SK-N-SH (cell line): ENCODE results near the gene PCP4. TPM values are rescaled to one million over a fixed set of nuclear protein-coding genes. Genes with fewer than 3 reads are reported as not detected.

Experiments
- CTCF ChIA-PET: fragments of 300-600, 350-600 bp; formaldehyde crosslinking; extraction: SDS; loops from one replicate; lab custom pipeline; 2021; lab: Yijun Ruan, JAX
- POLR2A ChIA-PET: fragments of 350-600 bp; sonication (Branson Sonifier 250); formaldehyde crosslinking; extraction: SDS; loops from one replicate; lab custom pipeline; 2020; ENCODE audit warnings: antibody characterized with exemption, inconsistent platforms; lab: Yijun Ruan, JAX
- DNase-seq: peaks from one replicate; pipeline ENCODE4 v3.0.0; 2012
- H2AFZ ChIP-seq: fragments of 200-600 bp; sonication (generic); 2 replicates; pipeline ENCODE4 v1.8.1; 2016; ENCODE audit warnings: antibody characterized with exemption, mild to moderate bottlenecking, low read depth
- H3F3A ChIP-seq: fragments of 200-600 bp; sonication (generic); replicated peaks from 2 replicates; pipeline ENCODE3; 2016; ENCODE audit warnings: antibody characterized with exemption, mild to moderate bottlenecking; ENCODE audit not compliant: insufficient read depth
- H3K27ac ChIP-seq, 2 experiments: fragments of 200-500 bp in 1 of 2; fragments of 200-600 bp in 1 of 2; sonication (Bioruptor generic) in 1 of 2; sonication (generic), shearing (Covaris generic) in 1 of 2; 2 replicates each; pipeline versions ENCODE4 v1.5.1 to v1.6.1; 2014 to 2016; ENCODE audit warnings: low read depth in 2 of 2, inconsistent platforms in 1 of 2, low read length in 1 of 2, mild to moderate bottlenecking in 1 of 2, mixed read lengths in 1 of 2
- H3K27me3 ChIP-seq: fragments of 200-600 bp; sonication (generic), shearing (Covaris generic); 2 replicates; pipeline ENCODE4 v1.6.1; 2016; ENCODE audit warnings: mixed run types; ENCODE audit not compliant: insufficient read depth
- H3K36me3 ChIP-seq, 2 experiments: fragments of 200-500 bp in 1 of 2; fragments of 200-600 bp in 1 of 2; sonication (Bioruptor generic) in 1 of 2; sonication (generic) in 1 of 2; replicated peaks in 1 of 2; 2 replicates each; pipeline versions ENCODE3 to v1.5.1; 2014 to 2016; ENCODE audit warnings: low read length in 1 of 2, mild to moderate bottlenecking in 1 of 2; ENCODE audit not compliant: insufficient read depth in 2 of 2, control insufficient read depth in 1 of 2
- H3K4me1 ChIP-seq, 2 experiments: fragments of 200-500 bp in 1 of 2; fragments of 200-600 bp in 1 of 2; sonication (Bioruptor generic) in 1 of 2; sonication (generic), shearing (Covaris generic) in 1 of 2; 2 replicates each; pipeline versions ENCODE4 v1.5.1 to v1.6.1; 2014 to 2016; ENCODE audit warnings: low read depth in 1 of 2, low read length in 1 of 2, mixed run types in 1 of 2; ENCODE audit not compliant: insufficient read depth in 2 of 2, control insufficient read depth in 1 of 2
- H3K4me2 ChIP-seq: fragments of 200-600 bp; sonication (generic), shearing (Covaris generic); 2 replicates; pipeline ENCODE4 v1.6.1; 2017; ENCODE audit warnings: mixed run types
- H3K4me3 ChIP-seq, 2 experiments: fragments of 200-500 bp in 1 of 2; fragments of 200-600 bp in 1 of 2; sonication (Bioruptor generic) in 1 of 2; sonication (generic), shearing (Covaris generic) in 1 of 2; 2 replicates each; pipeline versions ENCODE4 v1.5.1 to v1.8.1; 2014 to 2016; ENCODE audit warnings: low read depth in 2 of 2, inconsistent platforms in 1 of 2, low read length in 1 of 2, mild to moderate bottlenecking in 1 of 2, mixed read lengths in 1 of 2, moderate library complexity in 1 of 2
- H3K79me2 ChIP-seq: fragments of 200-600 bp; sonication (generic); 2 replicates; pipeline ENCODE4 v1.8.1; 2017; ENCODE audit warnings: mild to moderate bottlenecking; ENCODE audit not compliant: insufficient read depth
- H3K9ac ChIP-seq: fragments of 200-600 bp; sonication (generic); 2 replicates; pipeline ENCODE4 v1.6.1; 2017; ENCODE audit warnings: mixed run types
- H3K9me2 ChIP-seq: fragments of 200-600 bp; sonication (generic); 2 replicates; pipeline ENCODE4 v1.6.1; 2017; ENCODE audit warnings: mixed run types
- H3K9me3 ChIP-seq: fragments of 200-600 bp; sonication (generic); 2 replicates; pipeline ENCODE4 v1.6.1; 2017; ENCODE audit warnings: mixed run types, mild to moderate bottlenecking, moderate library complexity
- H4K20me1 ChIP-seq: fragments of 200-600 bp; sonication (generic); 2 replicates; pipeline ENCODE4 v1.6.1; 2017; ENCODE audit warnings: mild to moderate bottlenecking, mixed run types; ENCODE audit not compliant: insufficient read depth
- FOSL2 ChIP-seq: IDR thresholded peaks from 2 replicates; pipeline ENCODE4 v1.4.0; 2012; ENCODE audit warnings: low read depth, mild to moderate bottlenecking, moderate library complexity, borderline replicate concordance
- GATA2 ChIP-seq: sonication (generic); formaldehyde crosslinking; IDR thresholded peaks from 2 replicates; pipeline ENCODE4 v1.5.0; 2020; ENCODE audit warnings: mild to moderate bottlenecking, missing genetic modification reagents
- IRF3 ChIP-seq: fragments of 150-350 bp; IDR thresholded peaks from 2 replicates; pipeline ENCODE4 v1.6.1; 2016; ENCODE audit warnings: mild to moderate bottlenecking, low read depth, low read length
- MAX ChIP-seq: IDR thresholded peaks from 2 replicates; pipeline ENCODE4 v1.4.0; 2012; ENCODE audit warnings: low read depth
- NFIC ChIP-seq: IDR thresholded peaks from 2 replicates; pipeline ENCODE4 v1.4.0; 2012; ENCODE audit warnings: borderline replicate concordance
- RFX5 ChIP-seq: IDR thresholded peaks from 2 replicates; pipeline ENCODE4 v1.6.1; 2012; ENCODE audit warnings: mild to moderate bottlenecking, improper control_type of control experiment, low read length
- TCF12 ChIP-seq: IDR thresholded peaks from 2 replicates; pipeline ENCODE4 v1.4.0; 2012
- WGBS: methylation state at CpG from one replicate; pipeline ENCODE4 v1.1.6; 2017; ENCODE audit warnings: low lambda C conversion rate; 5-methylcytosine and 5-hydroxymethylcytosine counted together
- polyA plus RNA-seq, 3 experiments: library from polyadenylated mRNA; depleted of rRNA; stranded (reverse); fragments of >200 nt; gene quantifications; 2 replicates each; pipeline ENCODE4 v1.2.3, GENCODE V29; 2012
- TF ChIP-seq, protein P1 (sequence below): fragments of 150-350 bp; IDR thresholded peaks from 2 replicates; pipeline ENCODE4 v1.6.1; 2017; ENCODE audit warnings: antibody characterized with exemption, low read length, low read depth, borderline replicate concordance

The PCP4 gene
- polyA plus RNA-seq, 1 of the 3 experiments (the other 2 are of a cell fraction) = not detected

DNA sequence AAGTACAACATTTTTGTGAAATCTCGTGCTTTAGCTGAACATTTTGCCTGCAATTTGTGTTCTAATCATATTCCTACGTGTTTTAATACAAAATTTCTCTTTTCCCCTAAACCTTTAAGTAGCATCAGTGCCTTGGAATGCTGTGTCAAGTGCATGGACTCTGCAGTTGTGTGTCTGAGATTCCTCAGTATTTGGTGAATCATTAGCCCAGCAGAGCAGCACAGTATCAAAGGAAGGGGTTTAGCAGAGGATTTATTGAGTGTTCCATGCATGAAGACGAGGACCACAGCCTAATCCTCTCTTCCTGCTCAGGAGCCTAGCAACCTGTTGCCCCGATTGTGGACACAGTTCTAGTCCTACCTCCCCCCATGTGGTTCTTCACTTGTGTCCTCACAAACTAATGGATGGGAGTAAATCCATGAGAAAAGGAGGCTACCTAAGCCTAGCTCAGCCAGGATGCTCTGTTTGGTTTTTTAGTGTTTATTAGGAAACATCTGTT, 29.3 kb upstream of the PCP4 start:
- DNase-seq = no peak
- Histone ChIP-seq H3K4me3 (no peak overlapping the region), H3K9me3 (no peaks in the 10 kb centered on the region; the same call in 1 of the 2 replicates), H3K79me2 (no peaks in the 10 kb centered on the region), H3K27ac (no peak overlapping the region), H3K36me3 (no peaks in the 10 kb centered on the region), H3F3A (no peaks in the 10 kb centered on the region), H3K9me2 (no peaks in the 10 kb centered on the region), H3K4me2 (no peak overlapping the region), H2AFZ (no peak overlapping the region), H3K27me3 (no peaks in the 10 kb centered on the region), H3K4me1 (no peaks in the 10 kb centered on the region), H4K20me1 (no peaks in the 10 kb centered on the region), H3K9ac (no peak overlapping the region)
- WGBS = 1% methylated on average over 4 of the region's 4 CpGs
- POLR2A ChIA-PET = no interaction called here
- TF ChIP-seq NFIC (no peak), FOSL2 (no peak), RFX5 (no peak), IRF3 (no peak), TCF12 (no peak), MAX (no peak)
- TF ChIP-seq, protein P1, sequence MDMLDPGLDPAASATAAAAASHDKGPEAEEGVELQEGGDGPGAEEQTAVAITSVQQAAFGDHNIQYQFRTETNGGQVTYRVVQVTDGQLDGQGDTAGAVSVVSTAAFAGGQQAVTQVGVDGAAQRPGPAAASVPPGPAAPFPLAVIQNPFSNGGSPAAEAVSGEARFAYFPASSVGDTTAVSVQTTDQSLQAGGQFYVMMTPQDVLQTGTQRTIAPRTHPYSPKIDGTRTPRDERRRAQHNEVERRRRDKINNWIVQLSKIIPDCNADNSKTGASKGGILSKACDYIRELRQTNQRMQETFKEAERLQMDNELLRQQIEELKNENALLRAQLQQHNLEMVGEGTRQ = no peak
- CTCF ChIA-PET = interaction anchor here (0.7 kb wide), 1 partner anchor 29 kb away, joined by 3 read pairs; the partner anchor contains the start of gene PCP4

GRCh38 chr21:39840373-39841097, 26.7 kb upstream of the PCP4 start:
- Histone ChIP-seq H2AFZ (no peak overlapping the region), H3K9me3 (no peaks in the 10 kb centered on the region; the same call in 1 of the 2 replicates), H3K4me2 (no peak overlapping the region), H3K9ac (no peak overlapping the region), H3K27ac (no peak overlapping the region), H3K27me3 (no peaks in the 10 kb centered on the region), H3K4me1 (no peaks in the 10 kb centered on the region), H3K4me3 (no peak overlapping the region), H4K20me1 (no peaks in the 10 kb centered on the region), H3K36me3 (no peaks in the 10 kb centered on the region), H3F3A (no peaks in the 10 kb centered on the region), H3K9me2 (no peaks in the 10 kb centered on the region), H3K79me2 (no peaks in the 10 kb centered on the region)
- CTCF ChIA-PET = no interaction called here
- POLR2A ChIA-PET = no interaction called here
- no peak for TF ChIP-seq FOSL2
- TF ChIP-seq GATA2 = no peak
- DNase-seq = no peak
- 37% methylated on average over 20 of the region's 22 CpGs for WGBS
